ENCODE data around the gene LPP. TPM values are rescaled to one million over a fixed set of nuclear protein-coding genes. Genes with fewer than 3 reads are reported as not detected.

The LPP gene
- total and polyA plus RNA-seq, 10 of the 15 experiments (the other 5 are each of a cell fraction or from before 2014, with no cell fraction given), result under 0.01 to 0.62 (median 0.03) TPM

DNA sequence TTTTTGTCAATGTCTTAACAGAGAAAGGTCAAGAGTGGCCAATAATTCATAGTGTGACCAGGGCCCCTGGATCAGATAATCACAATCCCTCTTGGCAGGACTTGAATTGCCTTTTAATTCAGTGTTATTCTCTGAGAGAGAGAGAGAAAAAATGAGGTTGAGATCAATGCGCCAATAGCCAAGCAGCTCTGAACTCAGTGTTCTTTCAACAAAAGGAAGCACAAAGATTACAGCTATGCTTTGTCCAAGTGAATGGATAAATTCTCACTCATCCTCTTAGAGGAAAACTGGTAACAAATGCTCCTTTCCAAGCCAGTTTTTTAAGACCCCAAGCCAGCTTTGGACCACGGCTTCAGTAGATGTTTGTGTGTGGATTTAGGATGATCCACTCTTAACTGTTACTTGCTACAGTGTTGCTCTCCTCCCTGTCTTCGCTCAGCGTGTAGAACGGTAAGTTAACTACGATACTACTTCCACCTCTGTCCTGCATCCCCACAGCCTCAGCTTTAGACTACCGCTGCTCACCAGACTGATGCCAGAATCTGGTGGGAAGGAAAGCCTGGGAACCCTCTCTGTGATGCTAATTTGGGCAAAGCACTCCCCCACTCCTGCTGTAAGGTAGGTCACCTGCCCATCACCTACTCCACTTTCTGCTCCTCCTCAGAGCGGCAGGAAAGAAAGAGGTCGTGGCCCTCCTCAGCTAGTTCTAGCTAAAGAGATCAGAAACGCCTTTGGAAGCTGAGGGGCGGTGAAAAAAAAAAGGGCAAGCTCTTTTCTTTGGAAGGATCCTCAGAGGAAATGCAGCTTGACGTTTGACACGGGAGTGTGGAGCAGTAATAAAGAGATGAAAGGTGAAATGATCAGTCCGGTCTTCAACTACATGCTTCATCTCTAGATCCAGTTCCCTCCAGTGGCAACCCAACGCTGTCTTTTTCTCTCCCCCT lies 46.8 kb upstream of the LPP start (continued):
- TF ChIP-seq CBFB (IDR thresholded peaks at IDR 0.05; ENCODE audit: low read depth), result no peak
- no peak for TF ChIP-seq EED (IDR thresholded peaks at IDR 0.05; ENCODE audit: low read depth)
- no peak for TF ChIP-seq RELA (IDR thresholded peaks at IDR 0.05; ENCODE audit: borderline replicate concordance, partially characterized antibody)
- TF ChIP-seq IRF4 (IDR thresholded peaks at IDR 0.05; ENCODE audit: low read depth, low read length), result no peak
- no peak for TF ChIP-seq BMI1 (IDR thresholded peaks at IDR 0.05; ENCODE audit: borderline replicate concordance)

DNA sequence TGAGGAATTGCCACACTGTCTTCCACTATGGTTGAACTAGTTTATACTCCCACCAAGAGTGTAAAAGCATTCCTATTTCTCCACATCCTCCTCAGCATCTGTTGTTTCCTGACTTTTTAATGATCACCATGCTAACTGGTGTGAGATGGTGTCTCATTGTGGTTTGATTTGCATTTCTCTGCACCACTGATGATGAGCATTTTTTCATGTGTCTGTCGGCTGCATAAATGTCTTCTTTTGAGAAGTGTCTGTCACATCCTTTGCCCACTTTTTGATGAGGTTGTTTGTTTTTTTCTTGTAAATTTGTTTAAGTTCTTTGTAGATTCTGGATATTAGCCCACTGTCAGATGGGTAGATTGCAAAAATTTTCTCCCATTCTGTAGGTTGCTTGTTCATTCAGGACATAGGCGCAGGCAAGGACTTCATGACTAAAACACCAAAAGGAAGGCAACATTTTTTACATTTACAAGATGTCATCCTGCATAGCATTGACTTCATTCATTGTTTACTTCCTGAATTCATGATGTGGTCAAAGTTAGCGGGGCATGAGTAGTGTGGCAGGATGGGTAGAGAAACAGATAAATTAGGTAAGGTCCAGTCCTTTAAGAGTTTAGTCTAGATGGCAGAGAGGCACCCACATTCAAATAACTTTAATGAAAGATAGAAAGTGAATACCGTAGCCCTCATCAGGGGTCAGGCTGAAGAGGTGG lies 45.1 kb upstream of the LPP start:
- FAIRE-seq (no peak), ATAC-seq (no peak), DNase-seq (ENCODE audit: low read depth, low spot score) (no peak)
- H3K27me3 ChIP-seq (replicated peaks in 1 of 2; ENCODE audit: control insufficient read depth in 2 of 2, insufficient read depth in 2 of 2, low read length in 1 of 2), result peaks cover 0 to 3% of the 10 kb centered on the region in 2 experiments; a peak in 2 of 4 replicates
- H3K4me2 ChIP-seq (ENCODE audit: control insufficient read depth, insufficient read depth), result no peak overlapping the region
- no peaks in the 10 kb centered on the region for H3K79me2 ChIP-seq (ENCODE audit: control insufficient read depth, insufficient read depth, low read length)
- intact Hi-C loops (cut with micrococcal nuclease; ENCODE audit: unreplicated experiment), result no loop called here
- no peak overlapping the region for H3K27ac ChIP-seq (ENCODE audit: control insufficient read depth, insufficient read depth)
- H3K9ac ChIP-seq (ENCODE audit: control insufficient read depth, insufficient read depth, low read length), result no peak overlapping the region
- CTCF ChIA-PET, result no interaction called here
- H3K36me3 ChIP-seq (ENCODE audit: control insufficient read depth in 2 of 2, insufficient read depth in 2 of 2, low read length in 1 of 2), result no peaks in the 10 kb centered on the region
- BruUV-seq (replicated peaks), result no TSS peak
- POLR2A ChIA-PET, result no interaction called here
- WGBS (ENCODE audit: insufficient coverage, insufficient replicate concordance, low lambda C conversion rate, missing lambda C conversion rate), result 6% methylated on average over 4 of the region's 4 CpGs
- no peak overlapping the region for H2AFZ ChIP-seq (ENCODE audit: control insufficient read depth, low read depth, low read length)
- H3K4me1 ChIP-seq (ENCODE audit: control insufficient read depth, insufficient read depth, low read length), result no peaks in the 10 kb centered on the region
- RAD21 ChIA-PET (ENCODE audit: unreplicated experiment), result no interaction called here
- no peaks in the 10 kb centered on the region for H3K9me3 ChIP-seq (replicated peaks; ENCODE audit: control insufficient read depth, insufficient read depth, low read length)
- no peak overlapping the region for H3K4me3 ChIP-seq
- SMC1A ChIA-PET (ENCODE audit: uncharacterized antibody, unreplicated experiment), result no interaction called here
- in situ Hi-C loops (cut with MboI), result no loop called here
- no peaks in the 10 kb centered on the region for H4K20me1 ChIP-seq (ENCODE audit: control insufficient read depth, insufficient read depth)
- TF ChIP-seq CHD1 (IDR thresholded peaks at IDR 0.05; ENCODE audit: low read depth, low read length) (no peak), RAD51 (IDR thresholded peaks at IDR 0.05) (no peak), STAT1 (conservative IDR thresholded peaks at IDR 0.05) (no peak), SPI1 (IDR thresholded peaks at IDR 0.05; ENCODE audit: borderline replicate concordance, insufficient read depth, low read depth, low read length) (no peak), NFYA (IDR thresholded peaks at IDR 0.05; ENCODE audit: borderline replicate concordance, low read depth, low read length) (no peak), ZNF622 (IDR thresholded peaks at IDR 0.05) (no peak), CHD2 (IDR thresholded peaks at IDR 0.05; ENCODE audit: borderline replicate concordance, low read depth, low read length) (no peak), FOXK2 (IDR thresholded peaks at IDR 0.05) (no peak), BMI1 (IDR thresholded peaks at IDR 0.05; ENCODE audit: borderline replicate concordance) (no peak), ZNF592 (IDR thresholded peaks at IDR 0.05) (no peak), SMC3 (IDR thresholded peaks at IDR 0.05; ENCODE audit: borderline replicate concordance, low read length) (no peak), PML (IDR thresholded peaks at IDR 0.05; ENCODE audit: low read length) (no peak), ETV6 (conservative IDR thresholded peaks at IDR 0.05 in 1 of 2, IDR thresholded peaks at IDR 0.05 in 1 of 2; ENCODE audit: borderline replicate concordance in 1 of 2, low read depth in 1 of 2) (no peak)
- TF ChIP-seq, protein P1, sequence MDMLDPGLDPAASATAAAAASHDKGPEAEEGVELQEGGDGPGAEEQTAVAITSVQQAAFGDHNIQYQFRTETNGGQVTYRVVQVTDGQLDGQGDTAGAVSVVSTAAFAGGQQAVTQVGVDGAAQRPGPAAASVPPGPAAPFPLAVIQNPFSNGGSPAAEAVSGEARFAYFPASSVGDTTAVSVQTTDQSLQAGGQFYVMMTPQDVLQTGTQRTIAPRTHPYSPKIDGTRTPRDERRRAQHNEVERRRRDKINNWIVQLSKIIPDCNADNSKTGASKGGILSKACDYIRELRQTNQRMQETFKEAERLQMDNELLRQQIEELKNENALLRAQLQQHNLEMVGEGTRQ (IDR thresholded peaks at IDR 0.05; ENCODE audit: borderline replicate concordance, low read depth, low read length), result no peak

Measured in GM12878 (cell line).